HL-60 (cell line): ENCODE results near the gene CHID1.

Experiments
- CTCF ChIP-seq: IDR thresholded peaks from one replicate; pipeline ENCODE4 v1.5.1; 2011; ENCODE audit warnings: low read length, control low read depth, inconsistent platforms; ENCODE audit not compliant: insufficient read depth
- REST ChIP-seq: IDR thresholded peaks from 2 replicates; pipeline ENCODE4 v1.6.1; 2012; ENCODE audit warnings: low read depth; ENCODE audit not compliant: insufficient replicate concordance

GRCh38 chr11:914204-914603 is 3.6 kb upstream of the CHID1 start:
- TF ChIP-seq CTCF (no peak), REST (no peak)
